WTC11 (cell line): Measurements from ENCODE around the gene NNAT. TPM values are rescaled to one million over a fixed set of nuclear protein-coding genes. Genes with fewer than 3 reads are reported as not detected.
"Not testable (repeated sequence)": the region's sequence is repeated elsewhere in the genome, so short reads cannot be mapped to it uniquely, and the experiment has no call there.

Source experiments
- ATAC-seq: fragments of 200-7000 bp; cut with Tn5 transposase; 2 replicates; pipeline ENCODE4 v1.10.0; 2021; ENCODE audit warnings: mild to moderate bottlenecking, moderate library complexity
- CTCF ChIA-PET: fragments of 300-600 bp; sonication (Branson Sonifier 250); formaldehyde crosslinking; loops from one replicate; lab custom pipeline; 2021; ENCODE audit warnings: antibody characterized with exemption; lab: Charles Lee
- POLR2A ChIA-PET: fragments of 350-600 bp; sonication (Branson Sonifier 250); formaldehyde crosslinking; loops from one replicate; lab custom pipeline; 2021; ENCODE audit warnings: antibody characterized with exemption; lab: Charles Lee
- DNase-seq: peaks from one replicate; pipeline ENCODE4 v3.0.0; 2021; ENCODE audit warnings: low spot score
- H3K27ac Mint-ChIP-seq: 2 replicates; pipeline ENCODE4 v1.8.0; 2021; ENCODE audit warnings: mixed read lengths
- H3K27me3 Mint-ChIP-seq: 2 replicates; pipeline ENCODE4 v1.8.0; 2021; ENCODE audit warnings: low read depth, mild to moderate bottlenecking, moderate library complexity, mixed read lengths
- H3K36me3 Mint-ChIP-seq: 2 replicates; pipeline ENCODE4 v1.8.0; 2021; ENCODE audit warnings: mixed read lengths
- H3K4me1 Mint-ChIP-seq: 2 replicates; pipeline ENCODE4 v1.8.0; 2022; ENCODE audit warnings: mixed read lengths
- H3K4me3 Mint-ChIP-seq: 2 replicates; pipeline ENCODE4 v1.8.0; 2021; ENCODE audit warnings: mild to moderate bottlenecking, moderate library complexity, mixed read lengths
- H3K9me3 Mint-ChIP-seq: 2 replicates; pipeline ENCODE4 v1.8.0; 2021; ENCODE audit warnings: mixed read lengths
- AR ChIP-seq: fragments of 250-450 bp; sonication (Bioruptor Pico); IDR thresholded peaks from 2 replicates; pipeline ENCODE4 v1.9.0; 2021; ENCODE audit warnings: mild to moderate bottlenecking
- CREB1 ChIP-seq: sonication (generic); formaldehyde crosslinking; IDR thresholded peaks from 2 replicates; pipeline ENCODE4 v1.8.0; 2023; ENCODE audit warnings: mild to moderate bottlenecking, missing genetic modification reagents
- GABPB1 ChIP-seq: sonication (generic); formaldehyde crosslinking; IDR thresholded peaks from 2 replicates; pipeline ENCODE4 v1.8.1; 2023; ENCODE audit warnings: mild to moderate bottlenecking, missing genetic modification reagents
- HMGA2 ChIP-seq: fragments of 250-450 bp; sonication (Bioruptor Pico); IDR thresholded peaks from 2 replicates; pipeline ENCODE4 v1.4.0; 2021; ENCODE audit warnings: mild to moderate bottlenecking, moderate library complexity
- JAZF1 ChIP-seq: fragments of 250-450 bp; sonication (Bioruptor Pico); IDR thresholded peaks from 2 replicates; pipeline ENCODE4 v1.9.0; 2021; ENCODE audit warnings: moderate library complexity, mild to moderate bottlenecking, inconsistent platforms
- JUN ChIP-seq: sonication (generic); formaldehyde crosslinking; IDR thresholded peaks from 2 replicates; pipeline ENCODE4 v1.8.0; 2023; ENCODE audit warnings: mild to moderate bottlenecking, missing genetic modification reagents
- MLX ChIP-seq: sonication (generic); formaldehyde crosslinking; IDR thresholded peaks from 2 replicates; pipeline ENCODE4 v1.8.1; 2023; ENCODE audit warnings: mild to moderate bottlenecking, missing genetic modification reagents, moderate library complexity
- NFATC4 ChIP-seq: fragments of 250-450 bp; sonication (Bioruptor Pico); IDR thresholded peaks from 2 replicates; pipeline ENCODE4 v1.9.0; 2021; ENCODE audit warnings: mild to moderate bottlenecking
- NFYB ChIP-seq: sonication (generic); formaldehyde crosslinking; conservative IDR thresholded peaks from 2 replicates; pipeline ENCODE4 v1.8.0; 2022; ENCODE audit warnings: low read depth, missing genetic modification reagents
- NR2C2 ChIP-seq: sonication (generic); formaldehyde crosslinking; IDR thresholded peaks from 2 replicates; pipeline ENCODE4 v1.8.0; 2022; ENCODE audit warnings: mild to moderate bottlenecking, missing genetic modification reagents
- TEAD4 ChIP-seq: sonication (generic); formaldehyde crosslinking; IDR thresholded peaks from 2 replicates; pipeline ENCODE4 v1.8.0; 2022; ENCODE audit warnings: mild to moderate bottlenecking, missing genetic modification reagents
- ZNF423 ChIP-seq: fragments of 250-450 bp; sonication (Bioruptor Pico); IDR thresholded peaks from 2 replicates; pipeline ENCODE4 v2.1.2; 2022; ENCODE audit warnings: mild to moderate bottlenecking, moderate library complexity
- total RNA-seq: library from RNA; stranded (reverse); gene quantifications from 3 replicates; pipeline ENCODE4 v1.2.3, GENCODE V29; 2021
- TF ChIP-seq, protein P1 (sequence below): sonication (generic); formaldehyde crosslinking; IDR thresholded peaks from 2 replicates; pipeline ENCODE4 v1.8.1; 2023; ENCODE audit warnings: mild to moderate bottlenecking, moderate library complexity, missing genetic modification reagents
- TF ChIP-seq, protein P2 (sequence below): sonication (generic); formaldehyde crosslinking; IDR thresholded peaks from 2 replicates; pipeline ENCODE4 v1.8.0; 2023; ENCODE audit warnings: mild to moderate bottlenecking, missing genetic modification reagents

The NNAT gene
- total RNA-seq, 1 experiment from 2014 or later = 90.0 TPM

DNA sequence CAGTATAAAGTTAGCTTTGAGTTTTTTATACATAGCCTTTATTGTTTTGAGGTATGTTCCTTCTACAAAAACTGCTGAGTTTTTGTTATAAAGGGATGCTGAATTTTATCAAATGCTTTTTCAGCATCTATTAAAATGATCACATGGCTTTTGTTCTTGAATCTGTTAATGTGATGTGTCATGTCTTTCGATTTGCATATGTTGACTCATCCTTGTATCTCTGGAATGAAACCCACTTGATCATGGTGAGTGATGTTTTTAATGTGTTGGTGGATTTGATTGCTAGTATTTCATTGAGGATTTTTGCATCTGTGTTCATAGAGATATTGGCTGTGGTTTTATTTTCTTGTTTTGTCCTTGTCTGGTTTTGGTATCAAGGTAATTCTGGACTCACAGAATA lies 31.4 kb downstream of the NNAT start (continued):
- TF ChIP-seq NR2C2 (CRISPR knock-in tag) (no peak), GABPB1 (CRISPR knock-in tag) (no peak), NFATC4 (CRISPR knock-in tag) (no peak), HMGA2 (CRISPR knock-in tag) (no peak), MLX (CRISPR knock-in tag) (no peak), TEAD4 (CRISPR knock-in tag) (no peak), ZNF423 (no peak)
- TF ChIP-seq, protein P1, sequence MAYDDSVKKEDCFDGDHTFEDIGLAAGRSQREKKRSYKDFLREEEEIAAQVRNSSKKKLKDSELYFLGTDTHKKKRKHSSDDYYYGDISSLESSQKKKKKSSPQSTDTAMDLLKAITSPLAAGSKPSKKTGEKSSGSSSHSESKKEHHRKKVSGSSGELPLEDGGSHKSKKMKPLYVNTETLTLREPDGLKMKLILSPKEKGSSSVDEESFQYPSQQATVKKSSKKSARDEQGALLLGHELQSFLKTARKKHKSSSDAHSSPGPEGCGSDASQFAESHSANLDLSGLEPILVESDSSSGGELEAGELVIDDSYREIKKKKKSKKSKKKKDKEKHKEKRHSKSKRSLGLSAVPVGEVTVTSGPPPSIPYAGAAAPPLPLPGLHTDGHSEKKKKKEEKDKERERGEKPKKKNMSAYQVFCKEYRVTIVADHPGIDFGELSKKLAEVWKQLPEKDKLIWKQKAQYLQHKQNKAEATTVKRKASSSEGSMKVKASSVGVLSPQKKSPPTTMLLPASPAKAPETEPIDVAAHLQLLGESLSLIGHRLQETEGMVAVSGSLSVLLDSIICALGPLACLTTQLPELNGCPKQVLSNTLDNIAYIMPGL (CRISPR knock-in tag) = no peak
- TF ChIP-seq, protein P2, sequence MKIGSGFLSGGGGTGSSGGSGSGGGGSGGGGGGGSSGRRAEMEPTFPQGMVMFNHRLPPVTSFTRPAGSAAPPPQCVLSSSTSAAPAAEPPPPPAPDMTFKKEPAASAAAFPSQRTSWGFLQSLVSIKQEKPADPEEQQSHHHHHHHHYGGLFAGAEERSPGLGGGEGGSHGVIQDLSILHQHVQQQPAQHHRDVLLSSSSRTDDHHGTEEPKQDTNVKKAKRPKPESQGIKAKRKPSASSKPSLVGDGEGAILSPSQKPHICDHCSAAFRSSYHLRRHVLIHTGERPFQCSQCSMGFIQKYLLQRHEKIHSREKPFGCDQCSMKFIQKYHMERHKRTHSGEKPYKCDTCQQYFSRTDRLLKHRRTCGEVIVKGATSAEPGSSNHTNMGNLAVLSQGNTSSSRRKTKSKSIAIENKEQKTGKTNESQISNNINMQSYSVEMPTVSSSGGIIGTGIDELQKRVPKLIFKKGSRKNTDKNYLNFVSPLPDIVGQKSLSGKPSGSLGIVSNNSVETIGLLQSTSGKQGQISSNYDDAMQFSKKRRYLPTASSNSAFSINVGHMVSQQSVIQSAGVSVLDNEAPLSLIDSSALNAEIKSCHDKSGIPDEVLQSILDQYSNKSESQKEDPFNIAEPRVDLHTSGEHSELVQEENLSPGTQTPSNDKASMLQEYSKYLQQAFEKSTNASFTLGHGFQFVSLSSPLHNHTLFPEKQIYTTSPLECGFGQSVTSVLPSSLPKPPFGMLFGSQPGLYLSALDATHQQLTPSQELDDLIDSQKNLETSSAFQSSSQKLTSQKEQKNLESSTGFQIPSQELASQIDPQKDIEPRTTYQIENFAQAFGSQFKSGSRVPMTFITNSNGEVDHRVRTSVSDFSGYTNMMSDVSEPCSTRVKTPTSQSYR (CRISPR knock-in tag) = no peak

DNA sequence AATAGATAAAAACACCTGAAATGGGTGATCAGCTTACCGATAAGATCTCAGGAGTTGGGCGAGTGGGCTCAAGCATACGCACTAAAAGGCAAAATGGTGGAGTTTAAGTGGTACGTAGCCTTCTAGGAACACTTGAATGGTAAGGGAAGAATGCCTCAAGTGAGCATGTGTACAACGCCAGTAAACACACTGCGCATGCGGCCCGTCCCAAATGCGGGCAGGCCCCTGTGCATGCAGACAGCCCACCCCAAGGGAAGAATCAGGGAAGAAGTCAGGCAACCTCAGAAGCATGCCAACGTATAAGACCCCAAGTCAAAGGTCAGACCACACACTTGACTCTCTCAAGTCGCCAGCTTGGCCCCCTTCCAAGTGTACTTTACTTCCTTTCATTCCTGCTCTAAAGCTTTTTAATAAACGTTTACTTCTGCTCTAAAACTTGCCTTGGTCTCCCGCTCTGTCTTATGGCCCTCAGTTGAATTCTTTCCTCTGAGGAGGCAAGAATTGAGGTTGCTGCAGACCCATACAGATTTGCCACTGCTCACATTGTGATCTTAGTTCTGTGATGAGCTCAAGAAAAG lies 33.8 kb downstream of the NNAT start:
- not testable (repeated sequence) for H3K4me3 Mint-ChIP-seq, DNase-seq, H3K27ac Mint-ChIP-seq, ATAC-seq, H3K27me3 Mint-ChIP-seq, H3K9me3 Mint-ChIP-seq, H3K36me3 Mint-ChIP-seq
- H3K4me1 Mint-ChIP-seq = peaks cover 11% of the 10 kb centered on the region
- ChIA-PET POLR2A (interaction anchor here (0.7 kb wide), 1 partner anchor 290 kb away, joined by 3 read pairs; no protein-coding TSS in a partner anchor), CTCF (interaction anchor here (0.9 to 2.9 kb wide), 2 partner anchors 10 to 61 kb away, joined by 6 to 22 read pairs; no protein-coding TSS in a partner anchor)

- no peak for ATAC-seq
- no peak overlapping the region for H3K4me3 Mint-ChIP-seq
- ChIA-PET POLR2A (no interaction called here), CTCF (interaction anchor here (2.9 kb wide), 1 partner anchor 8 kb away, joined by 22 read pairs; no protein-coding TSS in a partner anchor)
- 0 out of 2 replicates have a peak, but pooled peaks cover 5% of the 10 kb centered on the region for H3K4me1 Mint-ChIP-seq
- no peak for DNase-seq
- no peaks in the 10 kb centered on the region for H3K9me3 Mint-ChIP-seq
- no peaks in the 10 kb centered on the region for H3K27me3 Mint-ChIP-seq
- no peaks in the 10 kb centered on the region for H3K36me3 Mint-ChIP-seq
- TF ChIP-seq NFATC4 (CRISPR knock-in tag) = no peak
- H3K27ac Mint-ChIP-seq = no peak overlapping the region
Measured at GRCh38 chr20:37556538-37556937, 35.5 kb downstream of the NNAT start.

GRCh38 chr20:37558306-37558705 lies 37.3 kb downstream of the NNAT start:
- no peaks in the 10 kb centered on the region for H3K27me3 Mint-ChIP-seq
- DNase-seq (no peak), ATAC-seq (no peak)
- no peak for TF ChIP-seq JUN (CRISPR knock-in tag)
- TF ChIP-seq CREB1 (CRISPR knock-in tag) = no peak
- TF ChIP-seq TEAD4 (CRISPR knock-in tag) = no peak
- no peak for TF ChIP-seq NFYB (CRISPR knock-in tag)
- no peak for TF ChIP-seq JAZF1 (CRISPR knock-in tag)
- no peak for TF ChIP-seq AR (CRISPR knock-in tag)
- H3K4me1 Mint-ChIP-seq = 0 out of 2 replicates have a peak, but pooled peaks cover under 1% of the 10 kb centered on the region
- H3K27ac Mint-ChIP-seq = no peak overlapping the region
- no peaks in the 10 kb centered on the region for H3K36me3 Mint-ChIP-seq
- ChIA-PET CTCF (interaction anchor here (0.5 kb wide), 1 partner anchor 223 kb away, joined by 3 read pairs; no protein-coding TSS in a partner anchor), POLR2A (no interaction called here)
- H3K9me3 Mint-ChIP-seq = no peaks in the 10 kb centered on the region
- no peak overlapping the region for H3K4me3 Mint-ChIP-seq
